GM12874 (cell line): ENCODE results near the gene ABLIM2.

Experiments
- TF ChIP-seq, protein P1 (sequence below): IDR thresholded peaks from 2 replicates; pipeline ENCODE4 v1.5.1; 2011; ENCODE audit warnings: low read depth, mild to moderate bottlenecking, control low read depth, low read length, moderate library complexity; ENCODE audit not compliant: insufficient read depth

Gene ABLIM2

DNA sequence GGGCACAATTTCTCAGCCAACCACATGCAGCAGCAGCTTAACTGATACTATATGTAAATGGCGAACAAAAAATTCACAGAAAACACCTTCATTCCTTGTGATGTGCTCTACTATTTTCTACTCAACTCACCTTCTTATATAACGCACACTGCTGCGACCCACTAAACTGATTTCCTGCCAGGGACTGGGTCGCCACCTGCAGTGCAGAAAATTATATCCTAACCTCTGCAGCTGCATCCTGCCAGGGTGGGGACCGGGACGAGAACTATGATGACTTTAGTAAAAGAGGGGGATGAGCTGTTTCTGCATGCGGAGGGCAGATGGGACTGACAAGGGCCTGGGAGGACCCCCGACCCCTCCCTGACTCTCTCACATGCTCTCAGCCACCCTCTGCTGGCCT is 27.4 kb downstream of the ABLIM2 start:
- TF ChIP-seq, protein P1, sequence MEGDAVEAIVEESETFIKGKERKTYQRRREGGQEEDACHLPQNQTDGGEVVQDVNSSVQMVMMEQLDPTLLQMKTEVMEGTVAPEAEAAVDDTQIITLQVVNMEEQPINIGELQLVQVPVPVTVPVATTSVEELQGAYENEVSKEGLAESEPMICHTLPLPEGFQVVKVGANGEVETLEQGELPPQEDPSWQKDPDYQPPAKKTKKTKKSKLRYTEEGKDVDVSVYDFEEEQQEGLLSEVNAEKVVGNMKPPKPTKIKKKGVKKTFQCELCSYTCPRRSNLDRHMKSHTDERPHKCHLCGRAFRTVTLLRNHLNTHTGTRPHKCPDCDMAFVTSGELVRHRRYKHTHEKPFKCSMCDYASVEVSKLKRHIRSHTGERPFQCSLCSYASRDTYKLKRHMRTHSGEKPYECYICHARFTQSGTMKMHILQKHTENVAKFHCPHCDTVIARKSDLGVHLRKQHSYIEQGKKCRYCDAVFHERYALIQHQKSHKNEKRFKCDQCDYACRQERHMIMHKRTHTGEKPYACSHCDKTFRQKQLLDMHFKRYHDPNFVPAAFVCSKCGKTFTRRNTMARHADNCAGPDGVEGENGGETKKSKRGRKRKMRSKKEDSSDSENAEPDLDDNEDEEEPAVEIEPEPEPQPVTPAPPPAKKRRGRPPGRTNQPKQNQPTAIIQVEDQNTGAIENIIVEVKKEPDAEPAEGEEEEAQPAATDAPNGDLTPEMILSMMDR: no peak

DNA sequence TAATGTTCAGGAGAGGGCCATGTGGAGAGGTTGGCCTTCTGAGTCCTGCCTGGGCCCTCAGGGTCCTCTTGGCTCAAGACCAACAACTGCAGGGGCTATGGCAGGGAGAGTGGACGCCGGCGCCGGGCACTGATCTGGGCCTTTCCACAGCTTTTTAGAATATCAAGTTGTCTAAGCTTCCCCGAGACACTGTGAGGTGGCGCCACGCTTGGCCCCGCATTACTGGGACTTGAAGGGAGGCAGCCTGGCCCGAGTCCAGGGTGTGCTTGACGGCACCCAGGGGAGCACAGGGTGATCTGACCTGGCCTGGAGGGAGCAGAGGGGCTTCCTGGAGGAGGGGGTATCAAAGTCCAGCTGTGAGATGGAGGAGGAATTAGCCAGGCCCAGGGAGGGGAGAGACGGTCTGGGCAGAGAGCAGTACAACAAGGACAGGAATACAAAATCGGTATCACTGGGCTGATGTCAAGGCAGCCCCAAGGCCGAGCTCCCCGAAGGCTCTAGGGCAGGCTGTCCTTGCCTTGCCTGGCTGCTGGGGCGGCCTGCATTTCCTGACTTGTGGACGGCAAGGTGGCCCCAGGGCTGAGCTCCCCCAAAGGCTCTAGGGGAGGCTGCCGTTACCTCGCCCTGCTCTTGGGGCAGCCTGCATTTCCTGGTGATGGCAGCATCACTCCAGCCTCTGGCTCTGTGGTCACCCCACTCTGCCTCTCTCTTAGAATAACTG is 28.1 kb downstream of the ABLIM2 start:
- TF ChIP-seq, protein P1: no peak

DNA sequence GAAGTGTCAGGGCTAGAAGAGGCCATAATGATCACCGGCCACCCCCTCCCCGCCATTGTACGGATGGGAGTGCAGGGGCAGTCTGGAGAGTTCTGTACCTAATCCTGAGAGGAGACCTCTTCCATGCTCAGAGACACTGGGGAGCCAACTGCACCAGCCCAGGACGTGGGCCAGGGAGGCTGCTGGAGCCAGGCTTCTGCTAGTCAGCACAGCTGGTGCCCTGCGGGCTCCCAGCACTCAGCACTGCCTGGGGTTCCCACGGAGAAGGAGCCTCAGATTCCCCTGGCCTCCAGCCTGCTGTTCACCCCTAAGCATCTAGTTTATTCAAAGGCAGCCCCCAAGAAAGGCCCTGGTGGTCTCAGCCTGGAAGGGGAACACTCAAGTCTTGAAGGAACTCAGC is 28.8 kb downstream of the ABLIM2 start:
- TF ChIP-seq, protein P1: no peak

- TF ChIP-seq, protein P1: no peak
These were observed 29.5 kb downstream of the ABLIM2 start for GRCh38 chr4:8129136-8129535.

DNA sequence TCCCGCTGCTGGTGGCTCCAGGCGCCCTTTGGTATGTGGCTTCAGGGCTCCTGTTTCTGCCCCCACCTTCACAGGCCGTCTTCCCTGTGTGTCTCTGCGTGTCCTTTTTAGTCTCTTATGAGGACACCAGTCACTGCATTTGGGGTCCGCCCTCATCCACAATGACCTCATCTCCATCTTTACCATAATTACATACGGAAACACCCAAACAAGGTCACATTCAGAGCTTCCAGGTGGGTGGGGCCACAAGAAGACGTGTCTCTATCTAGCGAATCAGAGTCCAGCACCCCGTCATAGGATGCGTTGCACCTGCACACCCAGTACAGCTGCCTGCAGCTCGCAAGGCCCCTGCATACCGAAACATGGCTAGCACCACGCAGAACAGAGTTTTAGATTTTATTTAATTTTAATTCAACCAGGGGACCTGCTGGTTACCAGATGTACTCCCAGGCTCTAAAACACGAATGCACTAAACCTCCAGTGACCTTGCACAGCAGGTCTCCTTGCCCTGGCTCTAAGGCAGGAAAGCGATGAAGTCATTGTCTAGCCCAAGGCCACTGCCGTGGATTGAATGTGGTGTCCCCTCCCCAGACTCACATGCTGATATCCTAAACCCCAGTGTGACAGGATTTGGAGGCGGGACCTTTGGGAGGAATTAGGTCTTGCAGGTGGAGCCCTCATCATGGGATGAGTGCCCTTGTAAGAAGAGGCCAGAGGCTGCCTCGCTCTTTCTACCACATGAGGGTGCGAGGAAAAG is 30.3 kb downstream of the ABLIM2 start:
- TF ChIP-seq, protein P1: no peak

GRCh38 chr4:8127051-8127826 is 31.4 kb downstream of the ABLIM2 start:
- TF ChIP-seq, protein P1: no peak

- TF ChIP-seq, protein P1: no peak
These were observed 32.1 kb downstream of the ABLIM2 start for GRCh38 chr4:8126523-8126922.
